Measurements from ENCODE around the gene CA6. TPM values are rescaled to one million over a fixed set of nuclear protein-coding genes. Genes with fewer than 3 reads are reported as not detected.
A peak's percentile ranks its signal among the peaks of the same experiment; 100 is the strongest.
"Not testable (repeated sequence)": the region's sequence is repeated elsewhere in the genome, so short reads cannot be mapped to it uniquely, and the experiment has no call there.

The CA6 gene
- total RNA-seq, 2 experiments from 2014 or later, result 6.3 to 6.4 TPM

DNA sequence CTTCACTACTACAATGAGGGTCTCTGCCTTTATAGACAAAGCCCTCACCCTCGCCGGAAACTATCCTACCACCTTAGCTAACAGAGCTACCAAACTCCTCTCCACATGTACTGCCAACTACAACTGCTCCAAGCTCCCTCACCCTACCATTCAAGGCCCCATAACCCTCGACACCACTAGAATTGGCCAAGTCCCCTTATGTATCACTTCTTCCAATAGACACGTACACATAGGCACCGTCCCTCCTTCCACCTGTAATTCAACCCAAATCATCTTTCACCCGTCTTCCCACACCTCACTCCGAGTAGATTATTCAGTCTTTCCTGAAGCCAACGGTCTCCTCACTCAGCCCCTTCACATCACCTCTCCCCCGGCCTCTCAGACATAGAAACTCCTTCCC, 19.7 kb upstream of the CA6 start:
- ChIA-PET POLR2A (interaction anchor here (0.6 to 15.0 kb wide), 8 partner anchors 16 to 63 kb away, joined by 3 to 431 read pairs (median 44); partner anchors contain the start of genes CA6 and ENO1), CTCF (interaction anchor here (0.8 to 14.9 kb wide), 9 partner anchors 15 to 186 kb away, joined by 3 to 288 read pairs (median 7); partner anchors contain the start of gene CA6)
- ATAC-seq, result peak; percentile 6

DNA sequence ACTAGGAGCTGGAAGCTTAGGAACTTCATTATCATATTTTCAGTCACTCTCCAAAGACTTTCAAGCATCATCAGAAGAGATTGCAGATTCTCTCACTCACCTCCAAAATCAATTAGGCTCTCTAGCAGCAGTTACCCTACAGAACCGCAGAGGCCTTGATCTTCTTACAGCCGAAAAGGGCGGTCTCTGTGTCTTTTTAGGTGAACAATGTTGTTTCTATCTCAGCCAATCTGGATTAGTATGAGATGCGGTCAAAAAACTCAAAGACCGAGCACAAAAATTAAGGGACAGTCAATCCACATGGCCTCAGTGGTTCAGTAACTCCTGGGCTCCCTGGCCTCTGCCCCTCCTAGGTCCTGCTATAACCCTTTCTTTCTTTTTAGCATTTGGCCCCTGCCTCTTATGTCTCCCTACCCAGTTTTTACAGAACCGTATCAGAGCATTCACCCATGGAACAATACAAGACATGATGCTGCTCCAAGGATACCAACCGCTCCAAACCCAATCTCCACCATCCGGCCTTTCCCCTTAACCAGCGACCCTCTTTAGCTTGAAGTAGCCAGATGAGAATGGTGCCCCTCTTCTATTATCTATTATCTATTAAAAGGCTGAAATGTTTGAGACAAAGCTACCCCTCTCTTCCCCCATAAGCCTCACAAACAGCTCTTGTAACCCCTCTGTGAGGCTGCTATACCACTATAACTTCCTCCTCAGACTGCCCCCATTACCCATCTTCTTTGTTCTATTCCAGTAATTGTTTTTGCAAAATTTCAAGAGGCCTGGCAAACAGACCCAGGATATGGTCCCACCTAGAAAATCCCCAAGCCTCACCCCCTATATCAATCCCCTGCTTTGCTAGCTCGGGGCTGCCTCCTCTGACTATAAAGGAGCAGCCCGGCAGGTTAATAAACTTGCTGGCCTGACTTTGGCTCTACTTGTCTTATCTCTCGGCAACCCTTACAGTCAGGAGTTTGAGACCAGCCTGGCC, 18.7 kb upstream of the CA6 start:
- Mint-ChIP-seq H3K4me1 (ENCODE audit: low read depth) (peaks cover 33% of the 10 kb centered on the region), H3K27me3 (ENCODE audit: low read depth) (no peaks in the 10 kb centered on the region), H3K27ac (no peak overlapping the region), H3K9me3 (ENCODE audit: insufficient read depth) (no peaks in the 10 kb centered on the region), H3K36me3 (ENCODE audit: low read depth) (peaks cover 15% of the 10 kb centered on the region), H3K4me3 (no peak overlapping the region)
- peak; percentile 76 for DNase-seq
- ATAC-seq, result peak; percentile 54
- POLR2A ChIA-PET, result interaction anchor here (0.7 to 15.0 kb wide), 13 partner anchors 9 to 78 kb away, joined by 3 to 431 read pairs (median 7); partner anchors contain the start of genes CA6 and ENO1
- CTCF ChIA-PET, result interaction anchor here (0.8 to 14.9 kb wide), 9 partner anchors 10 to 77 kb away, joined by 3 to 288 read pairs (median 9); partner anchors contain the start of gene CA6

More for the DNA sequence above, 19.7 kb upstream of the CA6 start:
- no peak for DNase-seq
- Mint-ChIP-seq H3K36me3 (ENCODE audit: low read depth) (peaks cover 11% of the 10 kb centered on the region), H3K27ac (no peak overlapping the region), H3K27me3 (ENCODE audit: low read depth) (no peaks in the 10 kb centered on the region), H3K4me3 (no peak overlapping the region), H3K9me3 (ENCODE audit: insufficient read depth) (peaks cover 2% of the 10 kb centered on the region), H3K4me1 (ENCODE audit: low read depth) (peaks cover 39% of the 10 kb centered on the region)

DNA sequence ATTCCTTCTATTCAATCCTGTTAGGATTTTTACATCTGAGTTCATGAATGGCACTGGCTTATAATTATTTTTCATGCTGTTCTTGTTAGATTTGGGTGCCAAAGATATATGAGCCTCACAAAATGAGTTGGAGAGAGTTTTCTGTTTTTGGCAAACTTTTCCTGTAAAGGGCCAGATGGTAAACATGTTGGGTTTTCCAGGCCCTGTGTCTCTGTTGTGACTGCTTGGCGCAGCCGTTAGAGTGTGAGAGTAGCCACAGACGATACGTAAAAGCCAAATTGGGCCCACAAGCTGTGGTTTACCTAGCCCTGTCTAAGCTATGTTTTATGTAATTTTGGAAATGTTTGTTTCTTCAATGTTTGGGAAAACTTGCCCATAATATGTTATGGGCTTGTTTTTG, 15.6 kb upstream of the CA6 start:
- Mint-ChIP-seq H3K4me3 (peak overlapping the region; percentile 12), H3K9me3 (ENCODE audit: insufficient read depth) (no peaks in the 10 kb centered on the region), H3K36me3 (ENCODE audit: low read depth) (peaks cover 36% of the 10 kb centered on the region), H3K4me1 (ENCODE audit: low read depth) (peaks cover 35% of the 10 kb centered on the region), H3K27ac (peak overlapping the region; percentile 79), H3K27me3 (ENCODE audit: low read depth) (no peaks in the 10 kb centered on the region)
- ATAC-seq, result no peak
- no peak for DNase-seq
- ChIA-PET POLR2A (interaction anchor here (14.5 to 15.0 kb wide), 2 partner anchors 12 to 36 kb away, joined by 410 to 431 read pairs; partner anchors contain the start of gene CA6), CTCF (interaction anchor here (1.2 to 13.6 kb wide), 7 partner anchors 9 to 75 kb away, joined by 3 to 192 read pairs (median 7); no protein-coding TSS in a partner anchor)

DNA sequence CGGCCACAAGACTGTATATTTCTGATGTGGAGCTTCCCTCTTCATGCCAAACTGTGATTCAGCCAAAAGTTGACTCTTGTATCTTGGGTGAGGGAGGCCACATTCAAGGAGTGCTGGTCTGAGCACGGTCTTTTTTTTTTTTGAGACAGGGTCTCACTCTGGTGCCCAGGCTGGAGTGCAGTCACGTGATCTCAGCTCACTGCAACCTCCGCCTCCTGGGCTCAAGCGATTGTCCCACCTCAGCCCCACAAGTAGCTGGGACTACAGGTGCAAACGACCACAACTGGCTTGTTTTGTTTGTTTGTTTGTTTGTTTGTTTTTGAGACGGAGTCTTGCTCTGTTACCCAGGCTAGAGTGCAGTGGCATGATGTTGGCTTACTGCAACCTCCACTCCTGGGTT, 8.6 kb upstream of the CA6 start:
- H3K27me3 Mint-ChIP-seq (ENCODE audit: low read depth); ATAC-seq; H3K27ac Mint-ChIP-seq; DNase-seq; H3K4me3 Mint-ChIP-seq; H3K9me3 Mint-ChIP-seq (ENCODE audit: insufficient read depth): not testable (repeated sequence)
- peaks cover 59% of the 10 kb centered on the region for H3K4me1 Mint-ChIP-seq (ENCODE audit: low read depth)
- ChIA-PET POLR2A (interaction anchor here (2.5 to 16.3 kb wide), 4 partner anchors 10 to 30 kb away, joined by 8 to 410 read pairs (median 100); partner anchors contain the start of gene CA6), CTCF (interaction anchor here (0.8 to 14.0 kb wide), 6 partner anchors 10 to 68 kb away, joined by 3 to 118 read pairs (median 8); no protein-coding TSS in a partner anchor)
- H3K36me3 Mint-ChIP-seq (ENCODE audit: low read depth), result peaks cover 60% of the 10 kb centered on the region

DNA sequence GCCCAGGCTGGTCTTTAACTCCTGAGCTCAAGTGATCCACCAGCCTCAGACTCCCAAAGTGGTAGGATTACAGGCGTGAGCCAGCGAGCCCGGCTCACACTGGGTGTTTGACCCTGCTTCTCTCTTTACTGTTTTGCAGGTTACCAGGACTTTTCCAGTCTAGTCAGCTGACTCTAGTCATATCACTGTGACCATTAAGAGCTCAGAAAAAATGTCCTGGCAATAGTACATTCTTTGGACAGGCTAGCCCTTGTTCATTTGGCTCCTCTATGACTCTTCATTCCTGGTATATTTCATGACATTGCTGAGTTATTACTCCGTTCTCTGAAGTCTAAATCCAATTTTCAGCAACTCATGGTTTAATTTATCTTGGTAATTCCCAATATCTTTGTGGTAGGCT, 8.0 kb upstream of the CA6 start:
- ATAC-seq (no peak), DNase-seq (no peak)
- H3K4me1 Mint-ChIP-seq (ENCODE audit: low read depth), result peaks cover 64% of the 10 kb centered on the region
- H3K9me3 Mint-ChIP-seq (ENCODE audit: insufficient read depth), result no peaks in the 10 kb centered on the region
- no peaks in the 10 kb centered on the region for H3K27me3 Mint-ChIP-seq (ENCODE audit: low read depth)
- peak overlapping the region; percentile 81 for H3K27ac Mint-ChIP-seq
- H3K36me3 Mint-ChIP-seq (ENCODE audit: low read depth), result peaks cover 60% of the 10 kb centered on the region
- ChIA-PET POLR2A (interaction anchor here (0.8 to 16.3 kb wide), 5 partner anchors 9 to 59 kb away, joined by 3 to 410 read pairs (median 24); partner anchors contain the start of genes CA6 and ENO1), CTCF (interaction anchor here (0.8 to 14.0 kb wide), 11 partner anchors 8 to 164 kb away, joined by 3 to 118 read pairs (median 7); no protein-coding TSS in a partner anchor)
- H3K4me3 Mint-ChIP-seq, result no peak overlapping the region

DNA sequence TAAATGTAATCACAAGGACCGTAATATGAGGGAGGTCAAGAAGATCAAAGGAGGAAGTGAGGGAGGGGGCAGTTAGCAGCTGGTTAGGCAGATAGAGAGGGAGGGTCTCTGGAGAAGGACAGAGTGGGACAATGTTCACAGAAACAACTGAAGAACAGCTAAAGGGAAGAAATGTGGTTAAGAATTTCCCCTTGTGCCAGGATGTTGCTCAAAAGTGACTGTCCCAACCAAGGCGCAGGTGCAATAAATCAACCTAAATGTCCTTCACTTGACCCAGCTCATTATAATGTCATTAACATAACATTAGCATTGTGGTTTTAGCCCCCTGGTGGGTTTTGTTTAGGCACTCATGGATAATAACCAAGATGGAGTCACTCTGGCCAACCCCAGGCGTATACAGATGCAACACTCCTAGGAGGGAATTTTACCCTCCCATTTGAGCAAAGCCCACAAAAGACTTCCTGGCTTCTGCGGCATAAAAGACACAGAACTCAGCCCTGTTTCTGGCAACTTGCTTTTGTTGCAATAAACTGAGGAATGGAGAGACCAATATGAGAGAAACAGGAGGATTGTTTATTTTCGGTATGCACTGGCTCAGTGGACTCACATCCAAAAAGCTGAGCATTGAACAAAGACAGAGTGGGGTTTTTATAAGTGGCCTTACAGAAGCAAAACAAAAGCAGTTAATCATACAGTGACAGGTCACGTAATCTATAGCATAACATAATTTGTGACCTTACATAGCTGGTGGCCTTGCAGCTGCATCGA, 7.3 kb upstream of the CA6 start:
- H3K27ac Mint-ChIP-seq, result peak overlapping the region; percentile 81
- H3K36me3 Mint-ChIP-seq (ENCODE audit: low read depth), result peaks cover 60% of the 10 kb centered on the region
- H3K27me3 Mint-ChIP-seq (ENCODE audit: low read depth), result no peaks in the 10 kb centered on the region
- peaks cover 72% of the 10 kb centered on the region for H3K4me1 Mint-ChIP-seq (ENCODE audit: low read depth)
- no peak overlapping the region for H3K4me3 Mint-ChIP-seq
- no peaks in the 10 kb centered on the region for H3K9me3 Mint-ChIP-seq (ENCODE audit: insufficient read depth)
- peak; percentile 42 for ATAC-seq
- ChIA-PET CTCF (interaction anchor here (0.9 to 14.0 kb wide), 15 partner anchors 9 to 163 kb away, joined by 3 to 118 read pairs (median 7); no protein-coding TSS in a partner anchor), POLR2A (interaction anchor here (0.8 to 16.3 kb wide), 5 partner anchors 8 to 59 kb away, joined by 3 to 410 read pairs (median 24); partner anchors contain the start of genes CA6 and ENO1)
- no peak for DNase-seq

DNA sequence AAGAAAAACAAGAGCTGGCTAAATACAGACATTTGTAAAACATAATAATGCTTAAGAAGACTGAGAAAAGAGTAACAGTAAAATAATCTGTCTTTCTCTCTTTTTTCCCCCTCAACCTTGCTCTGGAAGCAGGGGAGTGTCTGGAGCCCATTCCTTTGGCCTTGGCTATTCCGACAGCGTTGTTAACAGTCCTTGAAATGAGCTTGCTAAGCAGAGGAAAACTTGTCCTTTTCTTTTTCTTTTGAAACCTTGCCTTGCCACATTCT, 6.7 kb upstream of the CA6 start:
- H3K9me3 Mint-ChIP-seq (ENCODE audit: insufficient read depth), result no peaks in the 10 kb centered on the region
- CTCF ChIA-PET, result interaction anchor here (0.9 to 14.0 kb wide), 14 partner anchors 8 to 163 kb away, joined by 3 to 118 read pairs (median 6); no protein-coding TSS in a partner anchor
- peaks cover 59% of the 10 kb centered on the region for H3K36me3 Mint-ChIP-seq (ENCODE audit: low read depth)
- DNase-seq, result no peak
- peak overlapping the region; percentile 81 for H3K27ac Mint-ChIP-seq
- ATAC-seq, result no peak
- H3K4me1 Mint-ChIP-seq (ENCODE audit: low read depth), result peaks cover 74% of the 10 kb centered on the region
- POLR2A ChIA-PET, result interaction anchor here (2.5 to 16.3 kb wide), 4 partner anchors 8 to 28 kb away, joined by 8 to 410 read pairs (median 100); partner anchors contain the start of gene CA6
- H3K27me3 Mint-ChIP-seq (ENCODE audit: low read depth), result no peaks in the 10 kb centered on the region
- no peak overlapping the region for H3K4me3 Mint-ChIP-seq

DNA sequence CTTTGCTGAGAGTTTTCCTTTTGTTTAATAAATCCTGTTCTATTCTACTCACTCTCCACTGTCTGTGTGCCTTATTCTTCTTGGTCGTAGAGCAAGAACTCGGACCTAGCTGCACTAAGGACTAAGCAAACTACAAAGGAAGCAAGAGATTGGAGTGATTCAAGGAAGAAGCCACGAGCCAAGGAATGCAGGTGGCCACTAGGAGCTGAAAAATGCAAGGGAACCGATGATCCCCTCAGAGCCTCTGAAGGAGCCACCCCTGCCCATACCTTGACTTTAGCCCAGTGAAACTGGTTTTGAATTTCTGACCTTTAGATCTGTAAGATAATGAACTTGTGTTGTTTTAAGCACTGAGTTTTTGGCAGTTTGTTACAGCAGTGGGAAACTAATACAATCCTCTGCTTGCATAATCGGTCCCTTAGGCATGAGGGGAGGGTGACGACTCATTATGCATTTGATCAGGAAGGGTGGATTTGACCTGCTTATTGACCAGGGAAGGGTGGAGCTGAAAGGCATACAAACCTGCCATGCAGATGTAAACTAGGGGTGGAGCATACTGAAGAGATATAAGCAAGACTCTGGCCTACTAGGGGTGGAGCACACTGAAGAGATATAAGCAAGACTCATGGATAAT, 6.2 kb upstream of the CA6 start:
- DNase-seq, result no peak
- POLR2A ChIA-PET, result interaction anchor here (0.9 to 16.3 kb wide), 5 partner anchors 7 to 28 kb away, joined by 3 to 410 read pairs (median 24); partner anchors contain the start of gene CA6
- Mint-ChIP-seq H3K4me1 (ENCODE audit: low read depth) (peaks cover 75% of the 10 kb centered on the region), H3K36me3 (ENCODE audit: low read depth) (peaks cover 59% of the 10 kb centered on the region), H3K27me3 (ENCODE audit: low read depth) (no peaks in the 10 kb centered on the region), H3K27ac (peak overlapping the region; percentile 81), H3K4me3 (no peak overlapping the region), H3K9me3 (ENCODE audit: insufficient read depth) (no peaks in the 10 kb centered on the region)
- CTCF ChIA-PET, result interaction anchor here (0.9 to 14.0 kb wide), 15 partner anchors 8 to 77 kb away, joined by 3 to 118 read pairs (median 7); no protein-coding TSS in a partner anchor
- no peak for ATAC-seq

DNA sequence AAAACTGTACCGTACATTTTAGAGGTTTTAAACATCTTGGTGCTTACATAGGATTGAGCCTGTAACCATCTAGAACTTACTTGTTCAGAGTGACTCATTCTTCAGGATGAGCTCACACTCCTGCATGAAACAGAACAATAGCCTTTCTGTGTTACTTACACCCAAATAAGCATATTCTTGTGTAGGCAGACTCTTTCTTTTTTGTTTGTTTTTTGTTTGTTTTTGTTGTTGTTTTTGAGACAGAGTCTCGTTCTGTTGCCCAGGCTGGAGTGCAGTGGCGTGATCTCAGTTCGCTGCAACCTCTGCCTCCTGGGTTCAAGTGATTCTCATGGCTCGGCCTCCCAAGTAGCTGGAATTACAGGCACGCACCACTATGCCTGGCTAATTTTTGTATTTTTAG, 3.8 kb upstream of the CA6 start:
- Mint-ChIP-seq H3K9me3 (ENCODE audit: insufficient read depth) (no peaks in the 10 kb centered on the region), H3K27ac (peak overlapping the region; percentile 61), H3K27me3 (ENCODE audit: low read depth) (no peaks in the 10 kb centered on the region), H3K36me3 (ENCODE audit: low read depth) (peaks cover 61% of the 10 kb centered on the region), H3K4me1 (ENCODE audit: low read depth) (peaks cover 94% of the 10 kb centered on the region), H3K4me3 (no peak overlapping the region)
- CTCF ChIA-PET, result interaction anchor here (0.9 to 14.0 kb wide), 7 partner anchors 9 to 63 kb away, joined by 3 to 118 read pairs (median 5); no protein-coding TSS in a partner anchor
- POLR2A ChIA-PET, result interaction anchor here (1.1 to 16.3 kb wide), 3 partner anchors 12 to 25 kb away, joined by 3 to 410 read pairs (median 177); no protein-coding TSS in a partner anchor
- DNase-seq, result no peak
- no peak for ATAC-seq
